Smooth muscle cell (in vitro differentiated cells): ENCODE measurements around the gene NPHP4. TPM values are rescaled to one million over a fixed set of nuclear protein-coding genes. Genes with fewer than 3 reads are reported as not detected.

Experiments used
- DNase-seq: peaks from one replicate; lab custom pipeline; 2025; ENCODE audit not compliant: unreplicated experiment; lab: John Stamatoyannopoulos, UW
- H2AFZ ChIP-seq: fragments of 200-600 bp; sonication (generic); 2 replicates; pipeline ENCODE4 v1.6.0; 2016; ENCODE audit warnings: antibody characterized with exemption, low read depth, mild to moderate bottlenecking
- H3F3A ChIP-seq: fragments of 200-600 bp; sonication (generic); 2 replicates; pipeline ENCODE4 v1.6.0; 2017; ENCODE audit warnings: antibody characterized with exemption, low read depth
- H3K27ac ChIP-seq: fragments of 200-600 bp; sonication (generic); 2 replicates; pipeline ENCODE4 v1.5.1; 2016; ENCODE audit warnings: low read depth, mild to moderate bottlenecking
- H3K27me3 ChIP-seq: fragments of 200-600 bp; sonication (generic); 2 replicates; pipeline ENCODE4 v1.6.1; 2016; ENCODE audit warnings: low read depth, mild to moderate bottlenecking
- H3K36me3 ChIP-seq: fragments of 200-600 bp; sonication (generic); 2 replicates; pipeline ENCODE4 v1.5.1; 2016; ENCODE audit warnings: low read depth
- H3K4me1 ChIP-seq: fragments of 200-600 bp; sonication (generic); 2 replicates; pipeline ENCODE4 v1.5.1; 2016; ENCODE audit warnings: low read depth
- H3K4me2 ChIP-seq: fragments of 200-600 bp; sonication (generic); 2 replicates; pipeline ENCODE4 v1.6.0; 2016; ENCODE audit warnings: mild to moderate bottlenecking
- H3K4me3 ChIP-seq: fragments of 200-600 bp; sonication (generic); 2 replicates; pipeline ENCODE4 v1.5.1; 2016; ENCODE audit warnings: mild to moderate bottlenecking
- H3K79me2 ChIP-seq: fragments of 200-600 bp; sonication (generic); 2 replicates; pipeline ENCODE4 v1.6.0; 2016; ENCODE audit warnings: low read depth, mild to moderate bottlenecking
- H3K9ac ChIP-seq: fragments of 200-600 bp; sonication (generic); 2 replicates; pipeline ENCODE4 v1.6.0; 2016; ENCODE audit warnings: low read depth
- H3K9me3 ChIP-seq: fragments of 200-600 bp; sonication (generic); replicated peaks from 2 replicates; pipeline ENCODE4 v1.5.1; 2016; ENCODE audit warnings: low read depth
- H4K20me1 ChIP-seq: fragments of 200-600 bp; sonication (generic); 2 replicates; pipeline ENCODE4 v1.6.0; 2016; ENCODE audit warnings: low read depth
- CTCF ChIP-seq: fragments of 200-600 bp; sonication (generic); IDR thresholded peaks from 2 replicates; pipeline ENCODE4 v1.5.1; 2017; ENCODE audit warnings: borderline replicate concordance, mild to moderate bottlenecking, antibody characterized with exemption; ENCODE audit not compliant: insufficient read depth, poor library complexity, severe bottlenecking
- WGBS: methylation state at CpG from one replicate; pipeline ENCODE4 v1.1.7; 2016; ENCODE audit warnings: low lambda C conversion rate; 5-methylcytosine and 5-hydroxymethylcytosine counted together
- polyA plus RNA-seq: library from polyadenylated mRNA; unstranded; fragments of >200 nt; fragmentation: Nextera tagmentation; extraction: Ambion mirVana; gene quantifications from 2 replicates; pipeline ENCODE4 v1.2.1, GENCODE V29; 2016
- total RNA-seq: library from RNA; depleted of rRNA; stranded (reverse); fragments of >200 nt; gene quantifications from 2 replicates; pipeline ENCODE4 v1.2.3, GENCODE V29; 2014

NPHP4 gene
- total and polyA plus RNA-seq, 2 experiments from 2014 or later, result 5.4 to 8.4 TPM

GRCh38 chr1:5940723-5941407 lies 51.4 kb downstream of the NPHP4 start:
- Histone ChIP-seq H3K9ac (no peak overlapping the region), H3K4me1 (no peaks in the 10 kb centered on the region), H2AFZ (no peak overlapping the region), H3K79me2 (no peaks in the 10 kb centered on the region), H3K27ac (no peak overlapping the region), H3K4me2 (no peak overlapping the region), H3K27me3 (no peaks in the 10 kb centered on the region), H3K9me3 (no peaks in the 10 kb centered on the region), H4K20me1 (no peaks in the 10 kb centered on the region), H3K4me3 (no peak overlapping the region), H3F3A (no peaks in the 10 kb centered on the region), H3K36me3 (no peaks in the 10 kb centered on the region)
- 90% methylated on average over 2 of the region's 2 CpGs for WGBS
- no peak for DNase-seq
- TF ChIP-seq CTCF, result no peak

GRCh38 chr1:5939271-5940170 lies 52.7 kb downstream of the NPHP4 start:
- no peak for DNase-seq
- Histone ChIP-seq H3K4me3 (no peak overlapping the region), H3F3A (no peaks in the 10 kb centered on the region), H3K4me2 (peak overlapping the region; percentile 62), H3K9ac (no peak overlapping the region), H3K27me3 (no peaks in the 10 kb centered on the region), H4K20me1 (no peaks in the 10 kb centered on the region), H3K79me2 (no peaks in the 10 kb centered on the region), H3K27ac (peak overlapping the region; percentile 30), H3K4me1 (no peaks in the 10 kb centered on the region), H3K36me3 (no peaks in the 10 kb centered on the region), H2AFZ (no peak overlapping the region), H3K9me3 (no peaks in the 10 kb centered on the region)
- 85% methylated on average over 12 of the region's 13 CpGs for WGBS
- TF ChIP-seq CTCF, result no peak

- Histone ChIP-seq H3K4me3 (no peak overlapping the region), H3K4me1 (no peaks in the 10 kb centered on the region), H3K79me2 (no peaks in the 10 kb centered on the region), H4K20me1 (no peaks in the 10 kb centered on the region), H3K9me3 (no peaks in the 10 kb centered on the region), H3K36me3 (no peaks in the 10 kb centered on the region), H3F3A (no peaks in the 10 kb centered on the region), H3K27ac (peak overlapping the region; percentile 30), H2AFZ (no peak overlapping the region), H3K4me2 (peak overlapping the region; percentile 62), H3K9ac (no peak overlapping the region), H3K27me3 (no peaks in the 10 kb centered on the region)
- DNase-seq, result no peak
- WGBS, result 70% methylated on average over 17 of the region's 17 CpGs
- no peak for TF ChIP-seq CTCF
Measured at GRCh38 chr1:5938101-5938646, 54.1 kb downstream of the NPHP4 start.
